Activated gamma-delta T cell treated with Interleukin-2 at 50 U/mL for 16 hours (primary cell): ENCODE data around the gene OR4C15.

Experiments
- DNase-seq: peaks from one replicate; pipeline ENCODE4 v3.0.0-alpha.2; 2020

OR4C15 gene

GRCh38 chr11:55554169-55554568, at the start of gene OR4C15:
TSS of gene OR4C15 (plus strand) at chr11:55554469. CDS start at chr11:55554469, 0 bp downstream.
- no peak for DNase-seq

- DNase-seq, result no peak
These were observed 17.6 kb downstream of the OR4C15 start, which contains the start of gene OR4C16 for GRCh38 chr11:55571828-55572227. TSS of gene OR4C16 (plus strand) at chr11:55572128. CDS start at chr11:55572128, 0 bp downstream.

- no peak for DNase-seq
These were observed 18.3 kb downstream of the OR4C15 start for GRCh38 chr11:55572548-55572947.
